Measurements from ENCODE around the gene CARD9.
A peak's percentile ranks its signal among the peaks of the same experiment; 100 is the strongest.
"Not testable (repeated sequence)": the region's sequence is repeated elsewhere in the genome, so short reads cannot be mapped to it uniquely, and the experiment has no call there.

The CARD9 gene

GRCh38 chr9:136363949-136364748 lies 9.3 kb downstream of the CARD9 start:
- no peak for DNase-seq (ENCODE audit: low read depth)

- DNase-seq (ENCODE audit: low read depth), result peak; percentile 92
These were observed 10.1 kb downstream of the CARD9 start, which contains the start of gene DNLZ for GRCh38 chr9:136363106-136363948. DNLZ (minus strand) TSS chr9:136363744; CDS start chr9:136363714, 30 bp downstream.

GRCh38 chr9:136362450-136362784 lies 11.1 kb downstream of the CARD9 start:
- DNase-seq (ENCODE audit: low read depth), result no peak

GRCh38 chr9:136361754-136362449 lies 11.6 kb downstream of the CARD9 start:
- DNase-seq (ENCODE audit: low read depth), result no peak

- no peak for DNase-seq (ENCODE audit: low read depth)
These were observed 12.3 kb downstream of the CARD9 start for GRCh38 chr9:136361047-136361753.

- no peak for DNase-seq (ENCODE audit: low read depth)
These were observed 13.4 kb downstream of the CARD9 start for GRCh38 chr9:136359774-136360718.

GRCh38 chr9:136358888-136359287 lies 14.6 kb downstream of the CARD9 start:
- DNase-seq (ENCODE audit: low read depth), result no peak

GRCh38 chr9:136358016-136358415 lies 15.5 kb downstream of the CARD9 start:
- no peak for DNase-seq (ENCODE audit: low read depth)

- no peak for DNase-seq (ENCODE audit: low read depth)
These were observed 16.2 kb downstream of the CARD9 start for GRCh38 chr9:136357202-136357725.

- DNase-seq (ENCODE audit: low read depth), result no peak
These were observed 17.6 kb downstream of the CARD9 start for GRCh38 chr9:136355616-136356557.

GRCh38 chr9:136354592-136355085 lies 18.8 kb downstream of the CARD9 start:
- DNase-seq (ENCODE audit: low read depth), result no peak

GRCh38 chr9:136353757-136354488 lies 19.5 kb downstream of the CARD9 start:
- DNase-seq (ENCODE audit: low read depth), result no peak

- no peak for DNase-seq (ENCODE audit: low read depth)
These were observed 20.4 kb downstream of the CARD9 start for GRCh38 chr9:136353088-136353487.

GRCh38 chr9:136352682-136353081 lies 20.8 kb downstream of the CARD9 start:
- no peak for DNase-seq (ENCODE audit: low read depth)

GRCh38 chr9:136351868-136352267 lies 21.6 kb downstream of the CARD9 start:
- not testable (repeated sequence) for DNase-seq (ENCODE audit: low read depth)

GRCh38 chr9:136351252-136351800 lies 22.1 kb downstream of the CARD9 start:
- no peak for DNase-seq (ENCODE audit: low read depth)

GRCh38 chr9:136349546-136349945 lies 23.9 kb downstream of the CARD9 start:
- no peak for DNase-seq (ENCODE audit: low read depth)

GRCh38 chr9:136348691-136349090 lies 24.8 kb downstream of the CARD9 start:
- no peak for DNase-seq (ENCODE audit: low read depth)

Data from stromal cell of bone marrow (primary cell).